Measurements from ENCODE around the gene C5.

- TF ChIP-seq CTCF (conservative IDR thresholded peaks at IDR 0.05; ENCODE audit: low read length) (no peak), EZH2phosphoT487 (IDR thresholded peaks at IDR 0.05; ENCODE audit: borderline replicate concordance, low read depth, low read length) (no peak)
Observed at GRCh38 chr9:120983259-120983837, 66.7 kb downstream of the C5 start.
